ENCODE data around the gene ZNF423. TPM values are rescaled to one million over a fixed set of nuclear protein-coding genes. Genes with fewer than 3 reads are reported as not detected.
"Not testable (repeated sequence)": the region's sequence is repeated elsewhere in the genome, so short reads cannot be mapped to it uniquely, and the experiment has no call there.

The ZNF423 gene
- total and polyA plus RNA-seq, 12 donors = 1.7 to 10.6 (median 5.5) TPM

GRCh38 chr16:49679095-49679494 is 176.8 kb downstream of the ZNF423 start:
- Histone ChIP-seq H3K4me3 (no peak overlapping the region), H3K27ac (no peak overlapping the region), H3K4me1 (replicated peaks in 1 of 2) (no peaks in the 10 kb centered on the region), H3K9me3 (replicated peaks in 1 of 3) (no peaks in the 10 kb centered on the region), H3K36me3 (replicated peaks in 1 of 2) (no peaks in the 10 kb centered on the region), H3K27me3 (no peaks in the 10 kb centered on the region)
- TF ChIP-seq POLR2A (IDR thresholded peaks at IDR 0.05) (no peak), CTCF (IDR thresholded peaks at IDR 0.05) (no peak)
- 97 to 100% (median 98%) methylated on average over 4 to 7 of the region's 7 CpGs for WGBS, 4 donors
- intact Hi-C loops (cut with DNase I) = no loop called here
- no peak for DNase-seq

GRCh38 chr16:49677661-49678060 is 178.3 kb downstream of the ZNF423 start:
- H3K27ac ChIP-seq; H3K27me3 ChIP-seq; H3K9me3 ChIP-seq (replicated peaks in 1 of 3); DNase-seq; H3K36me3 ChIP-seq (replicated peaks in 1 of 2); H3K4me3 ChIP-seq; H3K4me1 ChIP-seq (replicated peaks in 1 of 2); intact Hi-C loops (cut with DNase I): not testable (repeated sequence)
- WGBS, 4 donors = 92 to 94% (median 93%) methylated on average over 6 of the region's 6 CpGs

GRCh38 chr16:49675413-49675812 is 180.5 kb downstream of the ZNF423 start:
- DNase-seq = no peak
- Histone ChIP-seq H3K27ac (no peak overlapping the region), H3K4me3 (no peak overlapping the region), H3K36me3 (replicated peaks in 1 of 2) (no peaks in the 10 kb centered on the region), H3K9me3 (replicated peaks in 1 of 3) (no peaks in the 10 kb centered on the region), H3K27me3 (no peaks in the 10 kb centered on the region), H3K4me1 (replicated peaks in 1 of 2) (no peaks in the 10 kb centered on the region)
- WGBS, 4 donors = 78 to 88% (median 86%) methylated on average over 8 to 10 of the region's 10 CpGs
- intact Hi-C loops (cut with DNase I) = no loop called here
- TF ChIP-seq CTCF (IDR thresholded peaks at IDR 0.05) (no peak), POLR2A (IDR thresholded peaks at IDR 0.05) (no peak)

- no peaks in the 10 kb centered on the region for H3K36me3 ChIP-seq (replicated peaks in 1 of 2)
- WGBS, 4 donors = 92 to 100% (median 96%) methylated on average over 2 to 3 of the region's 3 CpGs
- TF ChIP-seq POLR2A (IDR thresholded peaks at IDR 0.05) (no peak), CTCF (IDR thresholded peaks at IDR 0.05) (no peak)
- H3K27ac ChIP-seq = no peak overlapping the region
- no peaks in the 10 kb centered on the region for H3K4me1 ChIP-seq (replicated peaks in 1 of 2)
- DNase-seq = no peak
- no peaks in the 10 kb centered on the region for H3K9me3 ChIP-seq (replicated peaks in 1 of 3)
- H3K4me3 ChIP-seq = no peak overlapping the region
- intact Hi-C loops (cut with DNase I) = no loop called here
- H3K27me3 ChIP-seq = no peaks in the 10 kb centered on the region
Observed at GRCh38 chr16:49674990-49675389, 180.9 kb downstream of the ZNF423 start.

GRCh38 chr16:49674351-49674851 is 181.5 kb downstream of the ZNF423 start:
- no peak for DNase-seq
- no peak overlapping the region for H3K4me3 ChIP-seq
- H3K27me3 ChIP-seq = no peaks in the 10 kb centered on the region
- 93% methylated on average over 12 to 15 of the region's 15 CpGs for WGBS, 4 donors
- intact Hi-C loops (cut with DNase I) = no loop called here
- H3K27ac ChIP-seq = no peak overlapping the region
- no peaks in the 10 kb centered on the region for H3K36me3 ChIP-seq (replicated peaks in 1 of 2)
- TF ChIP-seq POLR2A (IDR thresholded peaks at IDR 0.05) (no peak), CTCF (IDR thresholded peaks at IDR 0.05) (no peak)
- no peaks in the 10 kb centered on the region for H3K9me3 ChIP-seq (replicated peaks in 1 of 3)
- H3K4me1 ChIP-seq (replicated peaks in 1 of 2) = no peaks in the 10 kb centered on the region
